T-helper 2 cell (primary cell): ENCODE data around the gene KCNS3.

Experiments used
- DNase-seq, 5 experiments: peaks; one replicate each; pipeline versions ENCODE4 v3.0.0 to v3.0.0-alpha.2; 2012 to 2022
- total RNA-seq, 2 donors: gene quantifications; one replicate each; lab custom pipeline; 2026; lab: John Stamatoyannopoulos, UW

The KCNS3 gene, protein sequence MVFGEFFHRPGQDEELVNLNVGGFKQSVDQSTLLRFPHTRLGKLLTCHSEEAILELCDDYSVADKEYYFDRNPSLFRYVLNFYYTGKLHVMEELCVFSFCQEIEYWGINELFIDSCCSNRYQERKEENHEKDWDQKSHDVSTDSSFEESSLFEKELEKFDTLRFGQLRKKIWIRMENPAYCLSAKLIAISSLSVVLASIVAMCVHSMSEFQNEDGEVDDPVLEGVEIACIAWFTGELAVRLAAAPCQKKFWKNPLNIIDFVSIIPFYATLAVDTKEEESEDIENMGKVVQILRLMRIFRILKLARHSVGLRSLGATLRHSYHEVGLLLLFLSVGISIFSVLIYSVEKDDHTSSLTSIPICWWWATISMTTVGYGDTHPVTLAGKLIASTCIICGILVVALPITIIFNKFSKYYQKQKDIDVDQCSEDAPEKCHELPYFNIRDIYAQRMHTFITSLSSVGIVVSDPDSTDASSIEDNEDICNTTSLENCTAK
- total RNA-seq: 0 to 0.20 reads per million in 2 donors

DNA sequence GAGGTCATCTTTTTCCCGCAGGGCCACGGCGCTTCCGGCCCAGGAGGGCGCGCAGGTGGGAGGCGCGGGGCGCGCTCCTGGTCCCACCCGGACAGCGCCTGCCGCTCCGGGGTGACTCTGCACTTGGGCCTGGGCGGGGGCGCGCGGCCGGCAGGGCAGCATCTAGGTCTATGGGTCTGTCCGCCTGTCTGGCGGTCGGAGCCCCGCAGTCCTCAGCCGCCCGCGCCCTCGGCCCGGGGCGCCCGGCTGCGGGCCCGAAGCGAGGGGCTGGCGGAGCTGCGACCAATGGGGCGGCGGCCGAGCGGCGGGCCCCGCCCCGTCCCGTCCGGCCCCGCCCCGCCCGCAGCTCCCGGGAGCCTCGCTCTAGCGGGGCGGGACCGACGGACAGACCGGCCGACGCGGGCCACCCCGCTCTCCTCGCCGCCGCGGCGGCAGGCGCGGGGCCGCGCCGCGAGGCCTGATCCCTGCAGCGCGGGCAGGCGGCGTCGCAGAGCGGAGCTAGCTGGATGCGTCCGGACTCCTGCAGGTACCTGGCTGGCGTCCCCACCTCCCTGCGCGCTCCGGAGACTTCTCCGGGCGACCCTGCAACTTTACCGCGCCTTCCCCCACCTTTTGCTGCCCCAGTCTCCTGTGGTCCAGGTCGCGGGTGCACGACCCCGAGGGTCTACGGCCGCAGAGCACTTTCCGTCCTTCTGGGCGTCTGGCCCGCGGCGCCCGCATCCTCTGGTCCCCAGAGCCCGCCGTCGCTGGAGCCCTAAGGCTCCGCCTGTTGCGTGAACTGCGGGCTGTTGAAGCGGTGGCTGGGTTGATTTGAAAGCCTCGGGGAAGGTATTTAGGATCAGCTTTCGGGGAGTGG is at the start of gene KCNS3:
TSS of gene KCNS3 (plus strand) at position 387 of the 856 bp plus-strand sequence. CDS start 52,342 bp downstream, outside the sequence.
- DNase-seq: peak in 1 of 5 experiments; percentile 14

GRCh38 chr2:17830053-17831034 is 48.1 kb upstream of the KCNS3 start:
- peak in 2 of 5 experiments; percentile 21 to 42 for DNase-seq

- no peak for DNase-seq
Measured at GRCh38 chr2:17835516-17835915, 43.0 kb upstream of the KCNS3 start.

DNA sequence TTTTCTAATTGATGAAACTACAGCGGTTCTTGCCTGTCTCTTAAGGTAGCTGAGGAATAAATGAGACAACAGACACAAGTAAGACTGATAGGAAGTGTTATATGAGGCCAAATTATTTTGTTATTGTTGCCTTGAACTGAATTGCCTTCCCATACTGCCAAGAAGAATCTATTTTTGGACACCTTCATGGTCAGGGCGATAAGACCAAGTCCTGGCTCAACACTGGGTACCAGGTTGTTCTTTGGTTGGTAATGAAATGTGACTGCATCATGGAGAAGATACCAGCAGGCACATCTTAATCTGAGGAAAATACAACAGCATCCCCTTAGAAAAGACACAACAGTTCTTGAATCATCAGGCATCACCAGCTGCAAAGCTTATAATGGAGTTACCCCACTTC is 38.5 kb upstream of the KCNS3 start:
- no peak for DNase-seq

GRCh38 chr2:17843457-17843856 is 35.0 kb upstream of the KCNS3 start:
- no peak for DNase-seq

DNA sequence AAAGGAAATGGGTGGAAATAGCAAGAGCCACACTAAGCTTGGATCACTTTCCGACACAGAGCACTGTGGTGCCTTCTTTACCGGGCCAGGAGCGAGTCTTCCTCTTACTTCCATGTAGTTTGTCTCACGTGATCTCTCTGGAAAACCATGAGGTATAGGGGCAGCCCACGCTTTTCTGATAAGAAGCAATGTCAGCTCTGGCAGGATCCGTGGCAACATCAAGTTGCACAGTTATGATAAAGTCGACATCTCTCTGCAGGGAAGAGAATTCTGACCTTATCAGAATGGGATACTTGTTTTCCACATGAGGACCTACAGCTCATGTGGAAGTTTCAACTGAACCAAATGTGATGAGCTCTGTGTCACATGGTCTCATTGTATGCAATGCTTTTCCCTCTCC is 32.7 kb upstream of the KCNS3 start:
- DNase-seq: no peak

DNA sequence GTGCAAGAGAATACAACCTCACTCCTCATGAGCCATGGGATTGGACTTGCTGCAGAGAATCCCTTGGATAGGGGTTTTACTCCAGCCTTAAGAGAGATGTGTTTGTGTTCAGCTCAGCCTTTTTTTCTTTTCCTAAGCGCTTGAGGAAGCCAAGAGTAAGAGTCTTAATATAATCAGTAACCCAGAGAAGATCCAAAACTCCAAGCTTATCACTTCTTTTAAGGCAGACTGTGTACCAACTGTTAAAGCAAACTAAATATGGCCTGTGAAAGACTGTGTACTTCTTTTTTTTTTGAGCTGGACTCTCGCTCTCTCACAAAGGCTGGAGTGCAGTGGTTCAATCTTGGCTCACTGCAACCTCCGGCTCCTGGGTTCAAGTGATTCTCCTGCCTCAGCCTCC is 31.8 kb upstream of the KCNS3 start:
- no peak for DNase-seq

- DNase-seq: no peak
Measured at GRCh38 chr2:17847236-17847635, 31.2 kb upstream of the KCNS3 start.

DNA sequence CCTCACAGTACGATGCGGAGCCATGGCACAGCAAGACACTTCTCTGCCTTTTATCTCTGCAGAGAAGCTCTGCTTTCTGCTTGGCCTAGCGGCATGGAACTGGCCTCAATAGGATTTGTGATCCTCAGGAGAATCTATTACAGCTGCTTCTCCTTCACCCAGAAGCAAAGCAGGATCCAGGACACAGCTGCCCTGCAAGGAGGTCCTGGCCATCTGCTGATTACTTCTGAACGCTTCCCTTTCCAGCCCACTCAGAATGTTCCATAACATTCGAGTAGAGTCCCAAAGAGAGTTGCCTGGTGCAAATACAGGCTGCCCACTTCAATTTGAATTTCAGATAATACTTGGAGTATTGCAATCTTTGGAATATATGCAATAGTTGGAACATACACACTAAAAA is 29.2 kb upstream of the KCNS3 start:
- DNase-seq: no peak

- DNase-seq: no peak
Measured at GRCh38 chr2:17850151-17850550, 28.3 kb upstream of the KCNS3 start.

DNA sequence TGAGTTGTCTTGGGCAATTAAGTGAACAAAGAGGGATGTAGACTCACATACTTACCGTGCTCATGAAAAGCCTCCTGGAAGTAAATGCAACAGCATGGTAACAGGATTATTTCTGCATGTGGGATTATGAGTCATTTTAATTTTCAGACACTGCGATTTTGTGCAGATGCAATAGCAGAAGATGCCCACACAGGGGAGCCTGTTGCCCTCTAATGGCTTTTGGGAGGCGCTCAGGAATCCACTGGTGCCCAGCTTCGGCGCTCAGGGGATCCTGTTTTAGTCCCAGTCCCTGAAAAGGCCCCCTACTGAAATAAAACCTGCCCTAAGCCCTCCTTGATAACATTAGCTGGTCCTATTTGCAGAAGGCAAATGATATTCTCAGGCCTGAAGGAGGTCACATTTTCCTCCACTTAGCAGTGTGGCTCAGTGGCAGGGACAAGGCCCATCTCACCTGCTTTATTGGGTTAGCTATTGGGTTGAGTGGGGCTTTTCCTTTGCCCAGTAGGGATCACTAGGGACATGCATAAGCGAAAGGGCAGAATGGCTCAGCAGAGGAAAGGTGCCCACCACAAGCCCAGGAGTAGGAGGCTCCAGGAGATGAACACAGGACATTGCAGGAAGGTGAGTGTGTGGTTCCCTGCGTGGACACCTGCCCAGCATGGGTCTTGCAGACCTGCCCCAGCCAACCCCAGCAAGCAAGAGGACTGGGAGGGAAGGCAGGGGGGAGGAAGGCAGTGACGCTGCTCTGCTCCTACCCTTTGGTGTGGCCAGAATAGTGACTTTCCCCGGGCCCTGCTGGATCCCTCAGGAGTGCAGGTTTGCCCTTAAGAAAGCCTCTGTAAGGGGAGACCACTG is 26.5 kb upstream of the KCNS3 start:
- DNase-seq: peak in 1 of 5 experiments; percentile 24

DNA sequence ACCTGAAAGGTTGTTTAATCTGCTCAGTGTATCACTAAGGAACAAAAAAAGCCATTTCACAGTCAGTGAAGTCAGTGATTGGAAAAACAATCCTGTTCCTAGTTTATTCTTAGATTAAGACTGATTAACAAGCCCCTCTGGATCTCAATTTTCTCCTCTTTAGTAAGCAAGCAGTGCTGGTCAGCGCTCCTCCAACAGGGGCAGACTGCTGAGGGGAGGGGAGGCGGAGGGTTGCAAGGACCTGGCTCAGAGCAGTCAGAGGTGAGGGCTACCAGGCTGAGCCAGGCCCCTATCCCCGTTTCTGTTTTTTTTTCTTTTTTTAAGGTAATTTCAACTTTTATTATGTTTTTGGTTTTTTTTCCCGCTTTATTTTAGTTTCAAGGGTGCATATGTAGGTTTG is 24.7 kb upstream of the KCNS3 start:
- DNase-seq: no peak

DNA sequence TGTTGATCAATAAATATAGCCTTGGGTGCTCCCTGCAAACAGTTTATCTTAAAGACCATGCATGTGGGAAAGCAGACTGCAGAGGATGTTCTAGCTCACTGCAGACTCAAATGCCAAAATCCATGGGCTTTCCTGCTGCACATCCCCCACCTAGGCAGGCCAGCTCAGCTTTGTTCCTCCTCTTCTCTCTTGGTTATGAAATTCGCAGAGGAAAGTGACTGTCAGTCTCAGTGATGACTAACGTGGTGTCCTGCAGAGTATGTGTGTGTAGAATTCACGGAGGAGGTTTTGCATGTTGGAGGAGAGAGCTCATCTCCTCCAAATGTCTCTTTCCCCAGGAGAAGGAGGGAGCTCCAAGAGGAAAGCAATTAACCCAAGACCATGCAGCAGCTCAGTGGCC is 21.4 kb upstream of the KCNS3 start:
- DNase-seq: no peak

- no peak for DNase-seq
Measured at GRCh38 chr2:17858064-17858463, 20.4 kb upstream of the KCNS3 start.

DNA sequence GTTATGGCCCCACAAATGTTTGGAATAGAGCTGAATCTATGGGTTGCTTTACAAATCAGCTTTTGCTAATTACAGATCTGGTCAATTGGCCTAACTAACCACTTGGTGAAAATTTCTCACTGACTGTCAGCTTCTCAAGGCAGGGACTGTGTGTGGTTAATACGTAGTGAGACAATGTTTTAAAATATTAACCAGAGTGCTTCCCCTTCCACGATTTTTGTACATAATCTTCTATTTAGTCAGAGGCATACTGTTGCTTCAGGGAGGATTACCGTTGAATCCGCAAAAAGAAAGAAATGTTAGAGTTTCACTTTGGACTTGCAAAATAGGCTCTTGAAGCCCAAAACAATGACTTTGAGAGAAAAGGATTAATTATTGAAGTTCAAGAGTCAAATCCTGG is 14.9 kb upstream of the KCNS3 start:
- no peak for DNase-seq

GRCh38 chr2:17864676-17865075 is 13.8 kb upstream of the KCNS3 start:
- no peak for DNase-seq

GRCh38 chr2:17867133-17867532 is 11.3 kb upstream of the KCNS3 start:
- DNase-seq: no peak

DNA sequence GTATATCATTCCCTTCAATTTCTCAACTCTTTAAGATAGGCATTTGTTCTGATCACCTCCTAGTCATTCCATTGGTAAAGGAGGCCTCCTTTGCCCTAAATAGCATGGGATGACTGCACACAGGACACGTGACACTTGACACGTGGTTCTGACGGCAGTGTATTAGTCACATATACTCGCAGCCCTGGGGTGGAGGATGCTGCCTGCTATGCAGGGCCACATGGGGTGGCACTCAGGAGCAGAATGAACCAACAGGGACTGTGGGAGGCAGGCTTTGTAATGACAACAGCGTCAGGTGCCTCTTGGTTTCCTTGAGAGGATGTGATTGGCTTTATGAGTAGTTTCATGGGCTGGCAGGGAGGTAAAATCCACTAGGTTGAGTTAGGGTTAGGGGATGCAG is 9.3 kb upstream of the KCNS3 start:
- peak in 1 of 5 experiments; percentile 12 for DNase-seq

DNA sequence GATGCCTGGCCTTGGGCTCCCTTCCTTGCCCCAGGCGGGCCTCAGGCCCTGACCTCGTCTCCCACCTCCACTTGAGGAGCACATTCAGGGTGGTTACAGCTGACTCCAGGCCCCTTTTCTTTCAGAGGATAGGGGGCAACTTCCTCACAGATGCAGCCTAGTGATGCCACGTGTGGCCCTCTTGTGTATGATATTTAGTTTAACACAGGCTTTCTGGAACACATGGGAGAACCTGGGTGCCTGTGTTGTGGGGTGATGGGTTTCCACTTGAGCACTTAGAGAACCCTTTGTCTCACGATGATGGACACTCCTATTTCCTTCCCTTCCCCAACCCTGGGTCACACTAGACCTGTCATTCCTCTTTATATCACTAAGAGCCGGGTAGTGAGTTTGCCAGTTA is 6.8 kb upstream of the KCNS3 start:
- DNase-seq: no peak

DNA sequence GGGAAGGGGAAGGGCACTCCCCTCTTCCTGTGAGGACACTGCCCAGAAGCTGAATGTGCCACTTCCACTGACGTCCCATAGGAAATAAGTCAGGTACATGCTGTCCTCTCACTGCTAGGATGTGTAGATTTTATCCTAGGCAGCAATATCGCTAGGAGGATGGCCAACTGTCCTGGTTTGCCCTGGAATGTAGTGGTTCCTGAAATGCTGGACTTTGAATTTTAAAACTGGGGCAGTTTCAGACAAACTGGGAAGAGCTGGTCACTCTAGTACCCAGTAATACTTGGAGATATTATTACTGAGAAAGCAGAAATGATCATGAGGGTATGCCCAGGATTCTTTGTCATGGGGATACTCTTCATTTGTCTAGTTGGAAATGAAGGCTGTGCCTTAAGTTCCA is 5.4 kb upstream of the KCNS3 start:
- no peak for DNase-seq

- no peak for DNase-seq
Measured at GRCh38 chr2:17876590-17876989, 1.9 kb upstream of the KCNS3 start.
